HEK293 (cell line): ENCODE data around the gene CLCN2.

ENCODE experiments used
- CTCF ChIA-PET: fragments of 350-600 bp; formaldehyde crosslinking; extraction: SDS; loops from one replicate; lab custom pipeline; 2021; ENCODE audit warnings: antibody characterized with exemption; lab: Yijun Ruan, JAX
- POLR2A ChIA-PET: fragments of 300-600 bp; formaldehyde crosslinking; extraction: SDS; loops from one replicate; lab custom pipeline; 2020; ENCODE audit warnings: antibody characterized with exemption, inconsistent platforms; lab: Yijun Ruan, JAX
- H3K27ac ChIP-seq: fragments of 200-500 bp; sonication (Bioruptor generic); 2 replicates; pipeline ENCODE4 v1.5.1; 2014; ENCODE audit warnings: low read depth, low read length, control low read depth, inconsistent platforms; ENCODE audit errors: extremely low read depth
- H3K36me3 ChIP-seq, 2 experiments: fragments of 200-500 bp in 1 of 2; sonication (Bioruptor generic) in 1 of 2; 1 replicate in 1 of 2; 2 replicates in 1 of 2; pipeline ENCODE4 v1.5.1; 2014 to 2017; ENCODE audit warnings: inconsistent platforms in 2 of 2, low read length in 2 of 2; ENCODE audit not compliant: control insufficient read depth in 2 of 2, insufficient read depth in 1 of 2
- H3K4me1 ChIP-seq: fragments of 200-500 bp; sonication (Bioruptor generic); 2 replicates; pipeline ENCODE4 v1.5.1; 2014; ENCODE audit warnings: mild to moderate bottlenecking, low read length, inconsistent platforms; ENCODE audit not compliant: control insufficient read depth, insufficient read depth
- H3K4me3 ChIP-seq: 2 replicates; pipeline ENCODE4 v1.5.1; 2011; ENCODE audit warnings: low read depth, mild to moderate bottlenecking, control low read depth, low read length, moderate library complexity
- H3K9me3 ChIP-seq: fragments of 200-500 bp; sonication (Bioruptor generic); 2 replicates; pipeline ENCODE4 v1.5.1; 2014; ENCODE audit warnings: low read depth, low read length, inconsistent platforms; ENCODE audit not compliant: control insufficient read depth, insufficient read depth
- CTCF ChIP-seq: fragments of 450-650 bp; formaldehyde crosslinking; IDR thresholded peaks from 2 replicates; pipeline ENCODE4 v1.5.1; 2016; ENCODE audit warnings: missing biosample characterization, missing genetic modification characterization
- FEZF1 ChIP-seq: fragments of 450-650 bp; formaldehyde crosslinking; IDR thresholded peaks from 2 replicates; pipeline ENCODE4 v1.5.1; 2016; ENCODE audit warnings: missing biosample characterization, missing genetic modification characterization
- GLIS1 ChIP-seq: fragments of 450-650 bp; formaldehyde crosslinking; IDR thresholded peaks from 2 replicates; pipeline ENCODE4 v1.5.1; 2016; ENCODE audit warnings: missing biosample characterization, missing genetic modification characterization
- HIC1 ChIP-seq: fragments of 450-650 bp; formaldehyde crosslinking; IDR thresholded peaks from 2 replicates; pipeline ENCODE4 v1.5.1; 2016; ENCODE audit warnings: missing biosample characterization, missing genetic modification characterization
- HOXA7 ChIP-seq: sonication (generic); formaldehyde crosslinking; IDR thresholded peaks from 2 replicates; pipeline ENCODE4 v1.8.1; 2022; ENCODE audit warnings: missing genetic modification reagents, borderline replicate concordance
- HOXC10 ChIP-seq: sonication (generic); formaldehyde crosslinking; IDR thresholded peaks from 2 replicates; pipeline ENCODE4 v1.8.1; 2023; ENCODE audit warnings: mild to moderate bottlenecking, missing genetic modification reagents
- PRDM10 ChIP-seq: fragments of 450-650 bp; formaldehyde crosslinking; IDR thresholded peaks from 2 replicates; pipeline ENCODE4 v1.5.1; 2016; ENCODE audit warnings: missing biosample characterization, missing genetic modification characterization
- PRDM2 ChIP-seq: fragments of 450-650 bp; formaldehyde crosslinking; IDR thresholded peaks from 2 replicates; pipeline ENCODE4 v1.5.1; 2016; ENCODE audit warnings: missing biosample characterization, missing genetic modification characterization, borderline replicate concordance
- SCRT2 ChIP-seq: fragments of 450-650 bp; formaldehyde crosslinking; IDR thresholded peaks from 2 replicates; pipeline ENCODE4 v1.5.1; 2016; ENCODE audit warnings: missing biosample characterization, missing genetic modification characterization
- SP7 ChIP-seq: fragments of 450-650 bp; formaldehyde crosslinking; IDR thresholded peaks from 2 replicates; pipeline ENCODE4 v1.5.1; 2016; ENCODE audit warnings: missing biosample characterization, missing genetic modification characterization
- TRIM28 ChIP-seq: IDR thresholded peaks from 2 replicates; pipeline ENCODE4 v1.6.1; 2011; ENCODE audit warnings: low read length, control low read depth, borderline replicate concordance
- ZBTB1 ChIP-seq: fragments of 450-650 bp; formaldehyde crosslinking; IDR thresholded peaks from 2 replicates; pipeline ENCODE4 v1.5.1; 2016; ENCODE audit warnings: missing biosample characterization, missing genetic modification characterization
- ZFP69B ChIP-seq: fragments of 450-650 bp; formaldehyde crosslinking; IDR thresholded peaks from 2 replicates; pipeline ENCODE4 v1.5.1; 2016; ENCODE audit warnings: missing biosample characterization, missing genetic modification characterization
- ZNF132 ChIP-seq: fragments of 450-650 bp; formaldehyde crosslinking; IDR thresholded peaks from 2 replicates; pipeline ENCODE4 v1.5.1; 2017; ENCODE audit warnings: missing biosample characterization, missing genetic modification characterization, borderline replicate concordance
- ZNF2 ChIP-seq: fragments of 450-650 bp; formaldehyde crosslinking; IDR thresholded peaks from 2 replicates; pipeline ENCODE4 v1.5.1; 2016; ENCODE audit warnings: missing biosample characterization, missing genetic modification characterization
- ZNF211 ChIP-seq: fragments of 450-650 bp; formaldehyde crosslinking; IDR thresholded peaks from 2 replicates; pipeline ENCODE4 v1.5.1; 2016; ENCODE audit warnings: low read depth, missing biosample characterization, missing genetic modification characterization
- ZNF24 ChIP-seq: fragments of 450-650 bp; formaldehyde crosslinking; IDR thresholded peaks from 2 replicates; pipeline ENCODE4 v1.5.1; 2016; ENCODE audit warnings: missing biosample characterization, missing genetic modification characterization
- ZNF354C ChIP-seq: fragments of 450-650 bp; formaldehyde crosslinking; IDR thresholded peaks from 2 replicates; pipeline ENCODE4 v1.5.1; 2016; ENCODE audit warnings: missing biosample characterization, missing genetic modification characterization, low read depth, borderline replicate concordance
- ZNF549 ChIP-seq: fragments of 450-650 bp; IDR thresholded peaks from 2 replicates; pipeline ENCODE4 v1.5.1; 2018; ENCODE audit warnings: missing biosample characterization, missing genetic modification characterization, mild to moderate bottlenecking, inconsistent platforms, moderate library complexity
- ZNF600 ChIP-seq: fragments of 450-650 bp; formaldehyde crosslinking; IDR thresholded peaks from 2 replicates; pipeline ENCODE4 v1.5.1; 2016; ENCODE audit warnings: missing biosample characterization, missing genetic modification characterization
- ZSCAN16 ChIP-seq: fragments of 450-650 bp; formaldehyde crosslinking; IDR thresholded peaks from 2 replicates; pipeline ENCODE4 v1.5.1; 2016; ENCODE audit warnings: missing biosample characterization, missing genetic modification characterization
- ZSCAN30 ChIP-seq: fragments of 450-650 bp; IDR thresholded peaks from 2 replicates; pipeline ENCODE4 v1.5.1; 2018; ENCODE audit warnings: missing biosample characterization, mild to moderate bottlenecking, missing genetic modification characterization, moderate library complexity

Gene CLCN2

GRCh38 chr3:184371570-184372018 lies 10.2 kb upstream of the CLCN2 start (continued):
- TF ChIP-seq CTCF (tag by site-specific recombination): peak; percentile 86
- TF ChIP-seq ZNF354C: no peak
- TF ChIP-seq GLIS1: peak; percentile 84
- 0 out of 2 replicates have a peak, but pooled peaks have one; percentile 19 for TF ChIP-seq ZNF600 (tag by site-specific recombination)
- TF ChIP-seq ZSCAN30 (tag by site-specific recombination): peak; percentile 63; the same call in 1 of the 2 replicates
- peak; percentile 68 for TF ChIP-seq FEZF1 (tag by site-specific recombination)
- TF ChIP-seq HIC1 (tag by site-specific recombination): 0 out of 2 replicates have a peak, but pooled peaks have one; percentile 21
- no peak for TF ChIP-seq ZNF24 (tag by site-specific recombination)
- TF ChIP-seq PRDM2 (tag by site-specific recombination): no peak
- peak; percentile 35 for TF ChIP-seq SP7 (tag by site-specific recombination)
- peak; percentile 51; the same call in 1 of the 2 replicates for TF ChIP-seq ZNF2 (tag by site-specific recombination)
- no peak for TF ChIP-seq ZNF132 (tag by site-specific recombination)
- 0 out of 2 replicates have a peak, but pooled peaks have one; percentile 36 for TF ChIP-seq TRIM28
- TF ChIP-seq SCRT2 (tag by site-specific recombination): no peak

GRCh38 chr3:184368586-184369183 lies 7.3 kb upstream of the CLCN2 start:
- H3K9me3 ChIP-seq: no peaks in the 10 kb centered on the region
- peaks cover 7 to 51% of the 10 kb centered on the region in 2 experiments; a peak in 2 of 3 replicates for H3K36me3 ChIP-seq
- H3K27ac ChIP-seq: no peak overlapping the region
- H3K4me3 ChIP-seq: no peak overlapping the region
- no peaks in the 10 kb centered on the region for H3K4me1 ChIP-seq
- CTCF ChIA-PET: interaction anchor here (0.7 to 7.7 kb wide), 3 partner anchors 58 to 145 kb away, joined by 4 to 85 read pairs (median 6); no protein-coding TSS in a partner anchor
- POLR2A ChIA-PET: no interaction called here
- TF ChIP-seq ZSCAN16 (tag by site-specific recombination) (no peak), HOXC10 (CRISPR knock-in tag) (no peak), PRDM10 (no peak), HOXA7 (no peak), ZNF549 (no peak), ZNF211 (no peak), ZFP69B (tag by site-specific recombination) (no peak), ZBTB1 (tag by site-specific recombination) (no peak)
